Measurements from ENCODE around the gene CCNA1. TPM values are rescaled to one million over a fixed set of nuclear protein-coding genes. Genes with fewer than 3 reads are reported as not detected.
A peak's percentile ranks its signal among the peaks of the same experiment; 100 is the strongest.

CCNA1 gene
- total RNA-seq (0.98 TPM), polyA plus RNA-seq (ENCODE audit: insufficient read depth, low read depth, low replicate concordance) (0.54 TPM)
- long read RNA-seq, donor 1 = 0 reads
- long read RNA-seq, donor 2 = 0 reads
- long read RNA-seq, donor 3 = 0 reads
- long read RNA-seq, donor 4 = 0 reads
- long read RNA-seq, donor 5 = 0 reads
- long read RNA-seq, donor 6 = 0 reads
- long read RNA-seq, donor 7, partial matches to known transcripts = 0 of 1 reads
- long read RNA-seq, donor 7, other reads (novel, unspliced or antisense) = 1 of 1 reads
- long read RNA-seq, donor 8 = 0 reads
- long read RNA-seq, donor 9 = 0 reads
- long read RNA-seq, donor 10 = 0 reads

- FAIRE-seq (no peak), DNase-seq (peak in 4 of 5 donors; percentile 76 to 84 (median 81))
- peaks cover 17% of the 10 kb centered on the region for H3K27me3 ChIP-seq (ENCODE audit: control insufficient read depth, insufficient read depth, low read length)
- H3K4me1 ChIP-seq (ENCODE audit: control insufficient read depth in 2 of 3, insufficient read depth in 2 of 3, low read depth in 1 of 3, low read length in 3 of 3) = peaks cover 0 to 10% (median 0%) of the 10 kb centered on the region in 3 donors
- H3K9me3 ChIP-seq (ENCODE audit: control insufficient read depth in 2 of 3, insufficient read depth in 1 of 3, low read length in 3 of 3) = no peaks in the 10 kb centered on the region
- no peak within 1 kb of the TSS for H3K27ac ChIP-seq (ENCODE audit: low read depth in 2 of 2, low read length in 2 of 2)
- peak within 1 kb of the TSS in 2 of 3 donors; percentile 14 to 45 for H3K4me3 ChIP-seq (ENCODE audit: low read length in 3 of 3)
- H3K9ac ChIP-seq (ENCODE audit: low read length in 3 of 3) = no peak within 1 kb of the TSS
- H3K36me3 ChIP-seq (ENCODE audit: control insufficient read depth in 2 of 3, insufficient read depth in 3 of 3, low read length in 3 of 3) = no peaks in the 10 kb centered on the region
- no peak for TF ChIP-seq CTCF (IDR thresholded peaks at IDR 0.05; ENCODE audit: borderline replicate concordance, extremely low read depth, insufficient read depth)
- intact Hi-C loops (cut with DNase I) = no loop called here
These were observed at the start of gene CCNA1 for GRCh38 chr13:36432106-36432544. CCNA1 (plus strand) TSS chr13:36432495; CDS start chr13:36433057, 562 bp downstream.

GRCh38 chr13:36385489-36385888, 46.8 kb upstream of the CCNA1 start:
- Histone ChIP-seq H3K4me3 (ENCODE audit: low read length in 3 of 3) (no peak overlapping the region), H3K36me3 (ENCODE audit: control insufficient read depth in 2 of 3, insufficient read depth in 3 of 3, low read length in 3 of 3) (no peaks in the 10 kb centered on the region), H3K27me3 (ENCODE audit: control insufficient read depth, insufficient read depth, low read length) (no peaks in the 10 kb centered on the region), H3K9ac (ENCODE audit: low read length in 3 of 3) (no peak overlapping the region), H3K27ac (ENCODE audit: low read depth in 2 of 2, low read length in 2 of 2) (no peak overlapping the region), H3K9me3 (ENCODE audit: control insufficient read depth in 2 of 3, insufficient read depth in 1 of 3, low read length in 3 of 3) (no peaks in the 10 kb centered on the region), H3K4me1 (ENCODE audit: control insufficient read depth in 2 of 3, insufficient read depth in 2 of 3, low read depth in 1 of 3, low read length in 3 of 3) (no peaks in the 10 kb centered on the region)
- TF ChIP-seq CTCF (IDR thresholded peaks at IDR 0.05; ENCODE audit: borderline replicate concordance, extremely low read depth, insufficient read depth) = no peak
- intact Hi-C loops (cut with DNase I) = no loop called here
- no peak for FAIRE-seq
- no peak for DNase-seq

GRCh38 chr13:36395280-36395679, 37.0 kb upstream of the CCNA1 start:
- H3K27ac ChIP-seq (ENCODE audit: low read depth in 2 of 2, low read length in 2 of 2) = no peak overlapping the region
- intact Hi-C loops (cut with DNase I) = no loop called here
- no peaks in the 10 kb centered on the region for H3K36me3 ChIP-seq (ENCODE audit: control insufficient read depth in 2 of 3, insufficient read depth in 3 of 3, low read length in 3 of 3)
- peak; percentile 33 for TF ChIP-seq CTCF (IDR thresholded peaks at IDR 0.05; ENCODE audit: borderline replicate concordance, extremely low read depth, insufficient read depth)
- no peak overlapping the region for H3K4me3 ChIP-seq (ENCODE audit: low read length in 3 of 3)
- H3K4me1 ChIP-seq (ENCODE audit: control insufficient read depth in 2 of 3, insufficient read depth in 2 of 3, low read depth in 1 of 3, low read length in 3 of 3) = no peaks in the 10 kb centered on the region
- no peak overlapping the region for H3K9ac ChIP-seq (ENCODE audit: low read length in 3 of 3)
- no peaks in the 10 kb centered on the region for H3K9me3 ChIP-seq (ENCODE audit: control insufficient read depth in 2 of 3, insufficient read depth in 1 of 3, low read length in 3 of 3)
- FAIRE-seq = peak; percentile 95
- no peaks in the 10 kb centered on the region for H3K27me3 ChIP-seq (ENCODE audit: control insufficient read depth, insufficient read depth, low read length)
- DNase-seq = peak in 2 of 5 donors; percentile 19 to 37

Data from kidney (tissue), 22 donors.